Activated CD4-positive, CD25-positive, alpha-beta regulatory T cell treated with anti-CD3 and anti-CD28 coated beads, Interleukin-2, amount 50 U/mL, for 24 hours (primary cell): ENCODE results near the gene ECEL1.

Experiments used
- ATAC-seq, 2 donors: fragments of 150-1000 bp; cut with Tn5 transposase; one replicate each; pipeline ENCODE4 v1.10.0; 2021; ENCODE audit warnings: mild to moderate bottlenecking in 1 of 2, moderate library complexity in 1 of 2

The ECEL1 gene

GRCh38 chr2:232496501-232497270 is 9.1 kb upstream of the ECEL1 start:
- no peak for ATAC-seq

DNA sequence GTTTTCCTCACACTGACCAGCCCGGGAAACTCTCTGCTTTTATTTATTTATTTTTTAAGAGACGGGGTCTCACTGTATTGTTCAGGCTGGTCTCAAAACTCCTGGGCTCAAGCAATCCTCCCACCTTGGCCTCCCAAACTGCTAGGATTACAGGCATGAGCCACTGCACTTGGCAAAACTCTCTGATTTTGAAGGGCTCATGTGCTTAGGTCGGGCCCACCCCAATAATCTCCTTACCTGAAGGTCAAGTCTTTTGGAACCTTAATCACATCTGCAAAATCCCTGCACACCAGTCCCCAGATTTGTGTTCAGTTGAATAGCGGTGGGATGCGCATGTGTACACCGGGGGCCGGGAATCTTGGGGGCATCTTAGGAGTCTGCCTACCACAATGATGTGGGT is 7.7 kb upstream of the ECEL1 start:
- ATAC-seq = no peak

- no peak for ATAC-seq
These were observed 6.9 kb upstream of the ECEL1 start for GRCh38 chr2:232494542-232494941.

DNA sequence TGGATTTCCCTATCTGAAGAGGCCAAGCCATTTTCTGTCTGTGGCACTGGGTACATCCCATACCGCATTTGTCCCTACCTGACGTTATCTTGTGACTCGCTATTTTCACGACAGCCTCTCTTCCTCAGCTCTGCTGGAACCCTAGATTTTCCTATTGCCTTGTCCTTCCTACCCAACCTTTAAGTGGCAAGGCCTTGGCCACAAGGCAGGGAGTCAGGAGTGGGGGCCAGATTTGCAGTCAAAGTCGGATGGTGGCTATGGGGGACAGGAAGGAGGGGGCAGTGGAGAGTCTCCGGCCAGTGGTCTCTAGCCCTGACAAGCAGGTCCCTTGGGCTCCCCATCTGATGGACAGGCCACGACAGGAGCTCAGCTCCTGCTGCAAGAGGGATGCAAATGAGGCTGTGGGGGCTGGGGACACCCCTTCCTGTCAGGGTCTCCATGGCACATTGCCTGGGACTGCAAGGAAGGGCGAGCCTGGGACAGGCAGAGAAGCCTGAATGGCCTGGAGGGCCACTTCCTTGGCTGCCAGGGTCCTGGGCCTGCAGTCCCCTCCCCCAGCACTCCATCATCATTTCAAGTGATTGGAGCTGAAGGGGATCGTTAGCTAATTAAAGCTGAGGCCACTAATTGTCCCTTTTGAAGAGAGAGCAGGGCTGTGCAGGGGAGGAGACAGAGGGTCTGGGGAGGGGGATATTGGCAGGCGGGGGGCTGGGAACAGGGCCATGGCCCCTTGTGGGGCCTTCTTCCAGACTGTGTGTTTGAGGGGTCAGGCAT is 6.3 kb upstream of the ECEL1 start:
- no peak for ATAC-seq

- ATAC-seq = no peak
These were observed 5.5 kb upstream of the ECEL1 start for GRCh38 chr2:232492963-232493700.

DNA sequence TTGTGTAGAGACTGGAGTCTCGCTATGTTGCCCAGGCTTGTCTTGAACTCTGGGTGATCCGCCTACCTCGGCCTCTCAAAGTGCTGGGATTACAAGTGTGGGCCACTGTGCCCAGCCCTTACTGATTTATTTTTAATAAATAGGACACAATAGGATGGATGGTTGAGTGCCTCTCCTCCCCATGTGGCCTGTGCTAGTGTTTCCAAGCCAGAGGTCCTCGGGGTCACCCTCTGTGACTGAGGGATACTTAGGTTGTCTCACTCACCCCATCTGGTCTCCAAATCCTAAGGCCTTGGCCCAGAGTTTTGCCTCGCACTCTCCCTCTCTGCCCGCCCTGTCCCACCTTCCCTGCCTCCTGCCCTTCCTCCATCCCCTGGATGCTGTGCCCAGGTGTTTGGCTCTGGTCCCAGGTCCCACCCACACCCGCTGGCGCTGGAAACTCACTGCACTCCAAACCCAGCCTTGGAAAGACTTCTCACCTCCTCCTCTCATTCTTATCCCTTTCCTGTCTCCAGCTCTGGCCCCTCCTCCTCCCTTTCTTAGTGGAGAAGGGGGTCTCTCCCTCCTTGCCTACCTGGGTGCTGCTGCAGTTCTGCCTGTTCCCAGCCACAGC is 4.7 kb upstream of the ECEL1 start:
- ATAC-seq = no peak

DNA sequence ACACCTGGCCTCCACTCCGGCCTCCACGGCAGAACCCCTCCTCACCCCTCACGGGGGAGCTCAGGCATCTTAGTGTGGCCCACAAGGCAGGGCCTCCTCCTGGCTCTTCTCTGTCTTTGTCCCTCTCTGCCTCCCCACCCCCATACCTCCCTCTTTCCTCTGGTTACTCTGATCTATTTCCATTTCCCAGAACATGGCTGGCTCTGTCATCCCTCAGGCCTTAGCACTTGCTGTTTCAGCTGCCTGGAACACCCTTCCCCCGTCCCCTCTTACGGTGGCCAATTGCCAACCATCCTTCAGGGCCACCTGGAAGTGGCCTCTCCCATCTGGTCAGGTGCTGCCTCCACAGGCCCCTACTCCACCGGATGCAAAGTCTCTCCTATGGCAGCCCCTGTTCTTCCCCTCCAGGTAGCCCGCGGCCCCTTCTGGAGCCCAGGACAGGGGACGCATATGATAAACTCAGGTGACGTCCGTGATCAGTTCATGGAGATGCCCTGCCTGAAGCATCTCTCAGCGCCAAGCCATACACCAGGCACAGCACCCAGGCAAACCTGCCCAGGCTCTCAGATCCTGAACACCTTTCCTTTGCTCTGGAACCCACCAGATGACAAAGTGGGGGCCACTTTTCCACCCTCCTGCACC is 3.6 kb upstream of the ECEL1 start:
- no peak for ATAC-seq

DNA sequence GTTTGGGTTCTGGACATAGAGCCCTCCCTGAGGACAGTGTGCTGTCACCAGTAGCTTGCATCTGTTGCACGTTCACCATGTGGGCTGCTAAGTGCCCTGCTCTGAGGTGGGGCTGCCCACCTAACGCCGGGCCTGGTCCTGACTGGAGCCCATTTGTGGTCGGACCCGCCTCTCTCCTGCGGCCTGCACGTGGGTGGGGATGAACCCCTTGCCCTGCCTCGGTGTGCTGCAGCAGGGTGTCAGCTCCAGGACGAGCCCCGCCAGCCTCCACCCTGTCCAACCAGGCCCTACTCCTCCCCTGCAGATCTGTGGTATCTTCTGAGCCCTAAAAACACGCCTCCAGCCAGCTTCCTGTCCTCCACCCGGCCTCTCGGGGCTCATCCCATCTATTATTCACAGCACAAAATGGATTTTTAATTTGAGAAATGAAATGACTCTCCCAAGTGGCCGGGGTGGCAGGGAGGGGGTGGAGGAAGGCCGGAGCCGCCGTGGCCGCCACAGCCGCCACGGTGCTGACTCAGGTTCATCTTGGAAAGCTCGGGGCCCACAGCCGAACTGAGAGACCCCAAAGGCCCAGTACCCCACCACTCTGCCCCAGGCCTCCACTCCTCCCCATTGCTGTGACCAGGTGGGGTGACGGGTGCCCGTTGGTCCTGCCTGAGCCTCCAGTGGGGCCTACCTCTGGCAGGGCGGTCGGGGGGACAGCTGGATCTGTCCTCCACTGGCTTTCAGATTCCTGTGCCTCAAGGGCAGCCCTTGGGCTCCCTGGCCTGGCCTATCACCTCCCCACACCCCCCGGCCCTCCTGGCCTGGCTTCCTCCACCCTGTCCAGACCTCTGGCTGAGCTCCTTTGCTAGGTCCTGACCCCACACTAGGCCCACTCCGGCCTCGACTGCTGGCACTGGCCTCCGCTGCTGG is 2.8 kb upstream of the ECEL1 start:
- no peak for ATAC-seq

- no peak for ATAC-seq
These were observed 2.0 kb upstream of the ECEL1 start for GRCh38 chr2:232489516-232490220.

- ATAC-seq = no peak
These were observed 1.2 kb upstream of the ECEL1 start for GRCh38 chr2:232488721-232489300.

DNA sequence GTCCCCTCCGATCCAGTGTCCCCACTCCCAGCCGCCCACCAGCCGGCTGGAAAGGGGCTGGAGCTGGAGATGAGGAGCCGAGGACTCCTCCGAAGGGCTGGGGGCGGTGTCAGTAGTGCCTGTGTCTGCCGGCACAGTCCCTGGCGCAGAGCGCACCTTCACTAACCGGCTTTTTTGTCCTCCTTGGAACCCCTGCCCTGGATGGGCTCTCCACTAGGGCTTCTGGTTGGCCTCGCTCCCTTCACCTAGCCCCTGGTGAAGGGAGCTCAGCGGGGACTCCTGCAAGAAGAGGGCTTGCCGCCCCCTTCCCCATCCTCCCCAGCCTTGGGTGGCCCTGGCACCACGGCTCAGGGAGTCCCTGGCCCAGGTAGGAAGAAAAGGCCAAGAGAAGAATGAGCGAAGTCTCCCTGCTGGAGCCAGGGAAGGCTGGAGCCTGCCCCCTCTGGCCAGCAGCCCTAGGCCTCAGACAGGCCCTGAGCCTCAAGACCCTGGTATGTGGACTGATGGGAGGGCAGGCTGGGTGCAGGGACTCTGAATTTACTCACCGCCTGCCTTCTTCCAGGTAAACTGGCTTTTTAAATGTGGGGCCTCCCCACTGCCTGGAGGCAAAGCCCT is 570 bp upstream of the ECEL1 start:
- ATAC-seq = no peak

- no peak for ATAC-seq
These were observed 863 bp downstream of the ECEL1 start for GRCh38 chr2:232486558-232487384.

DNA sequence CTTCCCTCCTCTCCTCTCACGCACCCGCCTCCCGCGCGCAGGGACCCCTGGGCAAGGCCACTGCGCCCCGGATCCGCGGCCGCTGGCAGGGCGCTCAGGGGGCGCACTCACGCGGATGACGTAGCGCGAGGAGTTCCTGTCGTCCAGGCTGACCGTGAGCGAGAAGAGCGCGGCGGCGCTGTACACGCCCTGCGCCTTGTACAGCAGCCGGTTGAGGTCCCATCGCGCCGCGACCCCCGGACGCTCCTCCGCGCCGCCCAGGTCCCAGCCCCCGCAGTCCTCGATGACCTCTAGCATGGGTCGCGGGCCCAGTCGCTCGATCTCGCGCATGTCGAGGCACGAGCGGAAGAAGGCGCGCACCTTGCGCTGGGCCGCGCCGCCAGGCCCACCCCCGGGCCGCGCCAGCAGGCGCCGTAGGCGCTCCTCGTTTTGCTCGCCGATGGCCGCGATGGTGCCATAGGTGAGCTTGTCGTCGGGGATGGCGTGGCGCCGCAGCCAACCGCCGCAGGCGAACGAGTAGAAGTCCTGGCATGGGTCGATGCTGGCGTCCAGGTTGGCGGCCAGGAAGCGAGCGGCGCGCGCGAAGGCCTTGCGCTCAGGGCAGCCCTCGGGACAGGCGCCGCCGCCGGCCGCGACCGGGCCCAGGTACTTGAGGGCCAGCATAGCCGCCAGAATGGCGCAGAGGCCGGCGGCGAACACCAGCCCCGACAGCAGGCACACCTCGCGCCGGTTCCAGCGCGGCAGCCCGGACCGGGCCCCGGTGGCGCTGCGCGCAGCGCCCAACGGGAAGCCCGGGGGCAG is 1.7 kb downstream of the ECEL1 start:
- ATAC-seq = no peak

GRCh38 chr2:232485348-232485756 is 2.3 kb downstream of the ECEL1 start:
- ATAC-seq = no peak

DNA sequence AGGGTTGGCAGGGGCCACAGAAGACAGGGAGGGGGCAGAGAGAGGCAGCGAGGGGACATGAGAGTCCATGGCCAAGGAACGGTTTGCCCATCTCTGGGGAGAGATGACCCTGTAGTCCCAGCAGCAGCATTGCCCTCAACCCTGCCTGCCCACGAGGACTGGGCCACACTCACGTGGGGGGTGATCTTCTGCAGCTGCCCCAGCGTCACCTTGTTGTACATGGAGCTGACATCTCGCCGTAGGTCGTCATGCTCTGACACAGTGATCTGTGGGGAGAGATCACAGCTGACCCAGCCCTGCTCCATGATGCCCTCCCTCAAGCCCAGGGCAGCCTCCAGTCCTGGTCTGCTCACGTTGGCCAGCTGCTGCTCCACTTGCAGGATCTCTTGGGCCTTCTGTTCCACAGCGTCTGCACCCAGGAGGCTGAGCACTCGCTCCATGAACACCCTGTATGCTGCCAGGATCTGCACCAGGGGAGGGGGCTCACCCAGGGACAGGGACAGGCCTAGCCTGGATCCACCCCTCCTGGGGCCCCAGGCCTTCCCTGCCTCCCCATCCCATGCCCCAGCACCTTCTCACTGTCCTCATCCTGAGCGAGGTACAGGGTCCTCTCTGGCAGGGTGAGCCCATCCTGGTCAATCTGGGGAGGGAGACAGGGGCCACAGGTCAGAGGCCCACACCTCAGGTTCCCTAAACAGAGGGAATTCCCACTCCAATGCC is 2.8 kb downstream of the ECEL1 start:
- no peak for ATAC-seq

DNA sequence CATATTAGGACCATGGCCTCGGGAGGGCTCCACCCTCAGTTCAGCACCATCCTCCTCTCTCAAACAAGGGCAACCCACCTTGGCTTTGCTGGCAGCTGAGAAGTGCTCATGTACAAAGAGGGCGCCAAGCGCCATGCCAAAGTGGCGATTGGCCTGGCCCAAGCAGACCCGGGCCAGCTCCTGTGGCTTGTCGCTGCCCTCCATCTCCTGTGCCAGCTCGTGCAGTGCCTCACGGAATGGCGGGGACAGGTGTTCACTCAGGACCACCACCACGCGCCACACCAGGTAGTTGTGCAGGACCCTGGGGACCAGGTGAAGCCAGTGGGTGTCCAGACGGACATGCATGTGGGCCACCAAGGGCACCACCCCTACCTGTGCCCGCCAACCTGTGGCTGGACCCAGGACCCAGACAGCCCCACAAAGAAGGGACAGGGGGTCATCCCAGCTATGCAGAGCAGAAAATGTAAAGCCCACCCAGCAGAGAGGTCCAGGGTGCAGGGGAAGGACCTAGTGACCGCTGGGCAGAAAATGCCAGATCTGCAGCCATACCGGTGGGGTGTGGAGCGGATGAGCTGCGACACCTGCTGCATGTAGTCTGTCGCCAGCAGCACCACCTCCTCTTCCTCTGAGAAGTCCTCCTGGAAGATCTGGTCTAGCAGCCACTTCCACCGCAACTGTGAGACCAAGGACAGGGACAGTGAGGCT is 3.6 kb downstream of the ECEL1 start:
- no peak for ATAC-seq
